CD14-positive monocyte (primary cell): ENCODE data around the gene LIPN. TPM values are rescaled to one million over a fixed set of nuclear protein-coding genes. Genes with fewer than 3 reads are reported as not detected.
A peak's percentile ranks its signal among the peaks of the same experiment; 100 is the strongest.

Experiments
- DNase-seq, 3 donors: peaks; one replicate each; pipeline ENCODE4 v3.0.0-alpha.2; 2011 to 2022
- H2AFZ ChIP-seq: 2 replicates; pipeline ENCODE4 v1.6.0; 2012; ENCODE audit warnings: mild to moderate bottlenecking, low read depth, low read length, inconsistent platforms; ENCODE audit not compliant: insufficient read depth, poor library complexity, severe bottlenecking
- H3K27ac ChIP-seq, 2 donors: 1 replicate in 1 of 2; 2 replicates in 1 of 2; pipeline ENCODE4 v1.5.1; 2012 to 2013; ENCODE audit warnings: low read length in 2 of 2, control low read depth in 1 of 2, inconsistent platforms in 1 of 2, low read depth in 1 of 2, mild to moderate bottlenecking in 1 of 2
- H3K27me3 ChIP-seq, 2 donors: one replicate each; pipeline versions ENCODE4 v1.6.0 to v1.6.1; 2011 to 2013; ENCODE audit warnings: low read length in 2 of 2; ENCODE audit not compliant: control insufficient read depth in 2 of 2, insufficient read depth in 2 of 2
- H3K36me3 ChIP-seq, 2 donors: replicated peaks in 1 of 2; 1 replicate in 1 of 2; 2 replicates in 1 of 2; pipeline versions ENCODE4 v1.5.1 to v1.6.1; 2012 to 2013; ENCODE audit warnings: low read length in 2 of 2, control low read depth in 1 of 2, inconsistent platforms in 1 of 2, mild to moderate bottlenecking in 1 of 2; ENCODE audit not compliant: insufficient read depth in 2 of 2, control insufficient read depth in 1 of 2
- H3K4me1 ChIP-seq, 2 donors: 1 replicate in 1 of 2; 2 replicates in 1 of 2; pipeline versions ENCODE4 v1.5.1 to v1.6.1; 2012 to 2013; ENCODE audit warnings: low read length in 2 of 2, control low read depth in 1 of 2, inconsistent platforms in 1 of 2, mild to moderate bottlenecking in 1 of 2, moderate library complexity in 1 of 2; ENCODE audit not compliant: insufficient read depth in 2 of 2, control insufficient read depth in 1 of 2
- H3K4me2 ChIP-seq: replicated peaks from 2 replicates; pipeline ENCODE3; 2012; ENCODE audit warnings: low read length, moderate library complexity, mild to moderate bottlenecking; ENCODE audit not compliant: poor library complexity, severe bottlenecking; ENCODE audit errors: extremely low read depth
- H3K4me3 ChIP-seq, 3 experiments: fragments of 200-600 bp in 1 of 3; sonication (generic) in 1 of 3; replicated peaks in 1 of 3; 1 replicate in 2 of 3; 2 replicates in 1 of 3; pipeline ENCODE4 v1.5.1; 2011 to 2013; ENCODE audit warnings: low read length in 3 of 3, mild to moderate bottlenecking in 3 of 3, control low read depth in 2 of 3, low read depth in 2 of 3, inconsistent platforms in 1 of 3, moderate library complexity in 1 of 3
- H3K79me2 ChIP-seq: 2 replicates; pipeline ENCODE4 v1.6.0; 2012; ENCODE audit warnings: mild to moderate bottlenecking, control low read depth, inconsistent platforms, low read length, moderate library complexity; ENCODE audit not compliant: insufficient read depth
- H3K9ac ChIP-seq: 2 replicates; pipeline ENCODE4 v1.6.0; 2017; ENCODE audit warnings: low read length, mild to moderate bottlenecking; ENCODE audit not compliant: insufficient read depth, poor library complexity, severe bottlenecking
- H3K9me3 ChIP-seq, 2 donors: replicated peaks in 1 of 2; 1 replicate in 1 of 2; 2 replicates in 1 of 2; pipeline versions ENCODE4 v1.5.1 to v1.6.1; 2012 to 2013; ENCODE audit warnings: low read length in 2 of 2, control low read depth in 1 of 2; ENCODE audit not compliant: control insufficient read depth in 1 of 2, insufficient read depth in 1 of 2
- H4K20me1 ChIP-seq: 2 replicates; pipeline ENCODE4 v1.6.0; 2012; ENCODE audit warnings: mild to moderate bottlenecking, low read length, control low read depth, moderate library complexity; ENCODE audit not compliant: insufficient read depth
- H3K27ac Mint-ChIP-seq, 7 donors: one replicate each; pipeline ENCODE4 v1.8.0; 2020; ENCODE audit warnings: mild to moderate bottlenecking in 7 of 7, mixed read lengths in 7 of 7, moderate library complexity in 6 of 7, inconsistent platforms in 2 of 7
- H3K27me3 Mint-ChIP-seq, 3 donors: one replicate each; pipeline ENCODE4 v1.8.0; 2021 to 2022; ENCODE audit warnings: low read depth in 3 of 3, mild to moderate bottlenecking in 3 of 3, mixed read lengths in 3 of 3, moderate library complexity in 3 of 3, inconsistent platforms in 1 of 3
- H3K36me3 Mint-ChIP-seq, 2 donors: one replicate each; pipeline ENCODE4 v1.8.0; 2020; ENCODE audit warnings: mixed read lengths in 2 of 2, inconsistent platforms in 1 of 2, mild to moderate bottlenecking in 1 of 2
- H3K4me1 Mint-ChIP-seq: one replicate; pipeline ENCODE4 v1.8.0; 2020; ENCODE audit warnings: mild to moderate bottlenecking, mixed read lengths
- H3K4me3 Mint-ChIP-seq, 2 donors: one replicate each; pipeline ENCODE4 v1.8.0; 2020; ENCODE audit warnings: mild to moderate bottlenecking in 2 of 2, mixed read lengths in 2 of 2, moderate library complexity in 1 of 2
- H3K9me3 Mint-ChIP-seq, 7 donors: one replicate each; pipeline ENCODE4 v1.8.0; 2020 to 2022; ENCODE audit warnings: mixed read lengths in 7 of 7, mild to moderate bottlenecking in 6 of 7, moderate library complexity in 6 of 7, inconsistent platforms in 2 of 7
- WGBS: methylation state at CpG from one replicate; pipeline ENCODE4 v1.1.5; 2013; ENCODE audit warnings: missing lambda C conversion rate; ENCODE audit not compliant: insufficient coverage; 5-methylcytosine and 5-hydroxymethylcytosine counted together
- intact Hi-C, 2 donors: fragments of 100-400 bp; cut with micrococcal nuclease; formaldehyde crosslinking; loops; one replicate each; pipeline versions ENCODE4 v1.15.0 to v1.15.1; 2023
- polyA plus RNA-seq, 3 donors: library from polyadenylated mRNA; depleted of rRNA in 1 of 3; unstranded in 2 of 3; stranded (reverse) in 1 of 3; fragments of 300-500 nt in 2 of 3; fragments of >200 nt in 1 of 3; fragmentation: Illumina TruSeq in 2 of 3; gene quantifications; 1 replicate in 2 of 3; 2 replicates in 1 of 3; pipeline ENCODE4 v1.2.3, GENCODE V29; 2012 to 2021
- TF ChIP-seq, protein P1 (sequence below): fragments of 200-600 bp; IDR thresholded peaks from one replicate; pipeline ENCODE4 v1.8.0; 2022; ENCODE audit warnings: antibody characterized with exemption, mild to moderate bottlenecking

Gene LIPN
- polyA plus RNA-seq, 3 donors: 8.9 to 12.9 (median 10.1) TPM

DNA sequence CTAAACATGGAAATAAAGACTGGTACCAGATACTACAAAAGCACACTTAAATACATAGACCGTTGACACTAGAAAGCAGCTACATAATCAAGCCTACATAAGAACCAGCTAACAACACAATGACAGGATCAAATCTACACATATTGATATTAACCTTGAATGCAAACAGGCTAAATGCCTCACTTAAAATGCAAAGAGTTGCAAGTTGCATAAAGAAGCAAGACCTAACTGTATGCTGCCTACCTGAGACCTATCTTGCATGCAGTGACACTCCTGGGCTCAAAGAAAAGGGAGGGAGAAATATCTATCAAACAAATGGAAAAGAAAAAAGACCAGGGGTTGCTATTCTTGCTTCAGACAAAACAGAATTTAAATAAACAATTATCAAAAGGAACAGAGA is 14.2 kb upstream of the LIPN start:
- peaks cover 5% of the 10 kb centered on the region for H3K4me1 Mint-ChIP-seq
- H3K9me3 Mint-ChIP-seq: peaks cover 6 to 34% (median 14%) of the 10 kb centered on the region in 7 donors
- Histone ChIP-seq H3K9ac (no peak overlapping the region), H3K36me3 (no peaks in the 10 kb centered on the region), H4K20me1 (no peaks in the 10 kb centered on the region), H3K79me2 (no peaks in the 10 kb centered on the region), H3K9me3 (peaks cover 3 to 11% of the 10 kb centered on the region in 2 donors), H2AFZ (no peak overlapping the region), H3K27ac (no peak overlapping the region), H3K4me2 (no peak overlapping the region), H3K4me3 (no peak overlapping the region), H3K4me1 (no peaks in the 10 kb centered on the region), H3K27me3 (no peaks in the 10 kb centered on the region)
- H3K4me3 Mint-ChIP-seq: no peak overlapping the region
- 100% methylated on average over 1 of the region's 1 CpG for WGBS
- no peak for DNase-seq
- H3K36me3 Mint-ChIP-seq: no peaks in the 10 kb centered on the region
- H3K27ac Mint-ChIP-seq: no peak overlapping the region
- peaks cover 0 to 9% (median 1%) of the 10 kb centered on the region in 3 donors for H3K27me3 Mint-ChIP-seq
- intact Hi-C loops: no loop called here
- TF ChIP-seq, protein P1, sequence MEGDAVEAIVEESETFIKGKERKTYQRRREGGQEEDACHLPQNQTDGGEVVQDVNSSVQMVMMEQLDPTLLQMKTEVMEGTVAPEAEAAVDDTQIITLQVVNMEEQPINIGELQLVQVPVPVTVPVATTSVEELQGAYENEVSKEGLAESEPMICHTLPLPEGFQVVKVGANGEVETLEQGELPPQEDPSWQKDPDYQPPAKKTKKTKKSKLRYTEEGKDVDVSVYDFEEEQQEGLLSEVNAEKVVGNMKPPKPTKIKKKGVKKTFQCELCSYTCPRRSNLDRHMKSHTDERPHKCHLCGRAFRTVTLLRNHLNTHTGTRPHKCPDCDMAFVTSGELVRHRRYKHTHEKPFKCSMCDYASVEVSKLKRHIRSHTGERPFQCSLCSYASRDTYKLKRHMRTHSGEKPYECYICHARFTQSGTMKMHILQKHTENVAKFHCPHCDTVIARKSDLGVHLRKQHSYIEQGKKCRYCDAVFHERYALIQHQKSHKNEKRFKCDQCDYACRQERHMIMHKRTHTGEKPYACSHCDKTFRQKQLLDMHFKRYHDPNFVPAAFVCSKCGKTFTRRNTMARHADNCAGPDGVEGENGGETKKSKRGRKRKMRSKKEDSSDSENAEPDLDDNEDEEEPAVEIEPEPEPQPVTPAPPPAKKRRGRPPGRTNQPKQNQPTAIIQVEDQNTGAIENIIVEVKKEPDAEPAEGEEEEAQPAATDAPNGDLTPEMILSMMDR: no peak

DNA sequence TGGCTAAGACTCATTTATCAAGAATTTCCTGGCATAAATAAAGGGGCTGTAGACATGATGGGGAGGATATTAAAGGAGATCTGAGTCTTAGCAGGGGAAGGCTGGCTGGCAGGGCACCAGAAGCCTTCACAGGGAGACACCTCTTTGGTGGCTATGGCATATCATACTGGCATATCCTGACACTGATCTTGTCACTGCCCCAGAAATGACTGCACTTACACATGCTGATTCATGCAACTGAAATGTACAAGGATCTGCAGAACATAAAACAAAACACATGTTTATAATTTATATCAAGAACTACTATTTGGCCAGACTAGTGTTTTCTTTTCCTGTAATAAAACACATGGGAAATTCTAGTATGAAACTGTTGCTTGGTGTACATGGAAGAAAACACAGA is 5.5 kb upstream of the LIPN start:
- Histone ChIP-seq H3K27me3 (no peaks in the 10 kb centered on the region), H3K36me3 (no peaks in the 10 kb centered on the region), H2AFZ (no peak overlapping the region), H3K9me3 (no peaks in the 10 kb centered on the region), H3K4me3 (no peak overlapping the region), H3K27ac (no peak overlapping the region), H3K4me2 (no peak overlapping the region), H4K20me1 (no peaks in the 10 kb centered on the region), H3K9ac (no peak overlapping the region), H3K79me2 (no peaks in the 10 kb centered on the region), H3K4me1 (peaks cover 5 to 7% of the 10 kb centered on the region in 2 donors)
- Mint-ChIP-seq H3K27ac (no peak overlapping the region), H3K4me1 (peaks cover 11% of the 10 kb centered on the region), H3K4me3 (no peak overlapping the region), H3K27me3 (peaks cover 0 to 1% (median 0%) of the 10 kb centered on the region in 3 donors), H3K36me3 (peaks cover 0 to 3% of the 10 kb centered on the region in 2 donors), H3K9me3 (no peaks in the 10 kb centered on the region)
- intact Hi-C loops: no loop called here
- TF ChIP-seq, protein P1: no peak
- DNase-seq: peak in 1 of 3 donors; percentile 19
